Breast epithelium (tissue), 3 donors: Measurements from ENCODE around the gene KRT79.

Experiments
- POLR2A ChIP-seq: fragments of 450-650 bp; IDR thresholded peaks from one replicate; pipeline ENCODE4 v1.6.1; 2016; ENCODE audit warnings: antibody characterized with exemption, mild to moderate bottlenecking, moderate library complexity
- TF ChIP-seq, protein P1 (sequence below), 3 donors: fragments of 450-650 bp; IDR thresholded peaks; one replicate each; pipeline ENCODE4 v1.5.1; 2016 to 2017; ENCODE audit warnings: antibody characterized with exemption in 3 of 3, mild to moderate bottlenecking in 3 of 3, moderate library complexity in 3 of 3

DNA sequence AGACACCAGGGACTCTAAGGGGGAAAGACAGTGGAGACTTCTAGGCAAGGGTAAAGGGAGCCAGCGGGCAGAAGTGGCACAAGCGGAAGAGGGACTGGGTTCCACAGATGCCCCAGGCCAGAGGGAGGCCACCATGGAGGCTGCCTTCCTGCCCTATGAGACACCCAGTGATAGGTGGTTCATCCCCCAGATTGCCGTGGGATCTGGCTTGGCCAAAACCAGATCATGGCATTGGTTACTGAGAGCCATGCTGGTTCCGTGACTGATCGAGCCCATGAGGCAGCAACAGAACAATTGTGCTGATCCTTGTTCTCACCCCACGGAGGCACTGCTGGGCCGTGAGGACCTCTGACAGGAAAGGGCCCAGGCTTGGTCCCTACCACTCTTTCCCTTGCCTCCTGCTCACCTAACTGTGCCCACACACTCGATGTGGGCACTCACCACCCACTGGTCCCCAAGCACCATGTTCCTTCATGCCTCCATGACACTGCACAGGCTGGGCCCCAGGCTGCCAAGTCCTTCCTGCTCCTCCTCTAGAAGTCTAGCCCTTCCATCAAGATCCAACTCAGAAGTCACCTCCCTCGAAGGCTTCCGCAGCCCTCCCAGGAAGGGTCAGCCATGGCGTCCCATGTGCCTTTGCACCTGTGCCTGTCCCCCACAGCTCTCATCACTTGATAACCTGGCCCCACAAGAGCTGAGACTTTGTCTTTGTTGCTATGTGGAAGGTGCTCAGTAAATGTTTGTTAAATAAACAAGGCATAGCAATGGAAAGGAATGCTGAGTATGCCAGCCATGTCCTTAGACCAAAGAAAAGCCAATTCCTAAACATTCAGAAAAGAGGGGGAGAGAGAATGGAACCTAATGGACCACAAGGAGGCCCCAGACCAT is 7.3 kb downstream of the KRT79 start:
- TF ChIP-seq POLR2A: no peak
- TF ChIP-seq, protein P1, sequence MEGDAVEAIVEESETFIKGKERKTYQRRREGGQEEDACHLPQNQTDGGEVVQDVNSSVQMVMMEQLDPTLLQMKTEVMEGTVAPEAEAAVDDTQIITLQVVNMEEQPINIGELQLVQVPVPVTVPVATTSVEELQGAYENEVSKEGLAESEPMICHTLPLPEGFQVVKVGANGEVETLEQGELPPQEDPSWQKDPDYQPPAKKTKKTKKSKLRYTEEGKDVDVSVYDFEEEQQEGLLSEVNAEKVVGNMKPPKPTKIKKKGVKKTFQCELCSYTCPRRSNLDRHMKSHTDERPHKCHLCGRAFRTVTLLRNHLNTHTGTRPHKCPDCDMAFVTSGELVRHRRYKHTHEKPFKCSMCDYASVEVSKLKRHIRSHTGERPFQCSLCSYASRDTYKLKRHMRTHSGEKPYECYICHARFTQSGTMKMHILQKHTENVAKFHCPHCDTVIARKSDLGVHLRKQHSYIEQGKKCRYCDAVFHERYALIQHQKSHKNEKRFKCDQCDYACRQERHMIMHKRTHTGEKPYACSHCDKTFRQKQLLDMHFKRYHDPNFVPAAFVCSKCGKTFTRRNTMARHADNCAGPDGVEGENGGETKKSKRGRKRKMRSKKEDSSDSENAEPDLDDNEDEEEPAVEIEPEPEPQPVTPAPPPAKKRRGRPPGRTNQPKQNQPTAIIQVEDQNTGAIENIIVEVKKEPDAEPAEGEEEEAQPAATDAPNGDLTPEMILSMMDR (IDR thresholded peaks at IDR 0.05): no peak
